ENCODE data around the gene LIPF. TPM values are rescaled to one million over a fixed set of nuclear protein-coding genes. Genes with fewer than 3 reads are reported as not detected.

The LIPF gene, protein sequence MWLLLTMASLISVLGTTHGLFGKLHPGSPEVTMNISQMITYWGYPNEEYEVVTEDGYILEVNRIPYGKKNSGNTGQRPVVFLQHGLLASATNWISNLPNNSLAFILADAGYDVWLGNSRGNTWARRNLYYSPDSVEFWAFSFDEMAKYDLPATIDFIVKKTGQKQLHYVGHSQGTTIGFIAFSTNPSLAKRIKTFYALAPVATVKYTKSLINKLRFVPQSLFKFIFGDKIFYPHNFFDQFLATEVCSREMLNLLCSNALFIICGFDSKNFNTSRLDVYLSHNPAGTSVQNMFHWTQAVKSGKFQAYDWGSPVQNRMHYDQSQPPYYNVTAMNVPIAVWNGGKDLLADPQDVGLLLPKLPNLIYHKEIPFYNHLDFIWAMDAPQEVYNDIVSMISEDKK
- total RNA-seq (not detected), polyA plus RNA-seq (ENCODE audit: insufficient read length in 2 of 2) (not detected)
- long read RNA-seq, donor 1 = 0 reads
- long read RNA-seq, donor 2, partial matches to known transcripts = 0 of 1 reads
- long read RNA-seq, donor 2, other reads (novel, unspliced or antisense) = 0 of 1 reads
- long read RNA-seq, donor 3 = 0 reads
- long read RNA-seq, donor 4 = 0 reads

DNA sequence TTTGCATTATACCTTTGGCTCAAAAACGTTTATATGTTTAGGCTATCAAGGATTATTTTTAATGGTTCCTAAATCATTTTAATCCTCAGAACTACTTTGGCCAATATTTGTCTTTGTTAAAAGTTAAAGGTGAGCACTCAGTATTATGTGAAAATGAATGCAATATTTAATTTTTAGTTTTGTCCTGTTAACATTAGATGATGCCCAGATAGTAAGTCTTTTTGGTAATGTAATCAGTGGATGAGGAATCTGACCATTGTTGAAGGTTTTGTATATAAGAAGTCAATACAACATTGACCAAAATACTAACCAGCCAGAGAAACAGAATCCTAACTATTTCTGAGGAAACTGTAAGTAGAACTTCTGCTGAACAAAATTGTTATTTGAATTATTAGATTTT, at the start of gene LIPF:
Gene LIPF, plus strand, starts transcription at position 301 of the 400 bp plus-strand sequence. CDS start 2,856 bp downstream, outside the sequence.
- Histone ChIP-seq H3K4me1 (ENCODE audit: control insufficient read depth, insufficient read depth, low read length) (no peaks in the 10 kb centered on the region), H3K27me3 (ENCODE audit: control insufficient read depth, insufficient read depth, low read length) (no peaks in the 10 kb centered on the region), H3K4me3 (ENCODE audit: low read depth, low read length) (no peak within 1 kb of the TSS), H3K36me3 (ENCODE audit: control insufficient read depth, insufficient read depth, low read length) (no peaks in the 10 kb centered on the region), H3K9me3 (ENCODE audit: control insufficient read depth, insufficient read depth, low read length) (no peaks in the 10 kb centered on the region), H3K27ac (ENCODE audit: low read depth, low read length) (no peak within 1 kb of the TSS)
- DNase-seq (ENCODE audit: low read depth in 4 of 6, low spot score in 6 of 6) = no peak
- WGBS (ENCODE audit: insufficient coverage) = no CpG with 5 or more reads among the region's 1 CpG

DNA sequence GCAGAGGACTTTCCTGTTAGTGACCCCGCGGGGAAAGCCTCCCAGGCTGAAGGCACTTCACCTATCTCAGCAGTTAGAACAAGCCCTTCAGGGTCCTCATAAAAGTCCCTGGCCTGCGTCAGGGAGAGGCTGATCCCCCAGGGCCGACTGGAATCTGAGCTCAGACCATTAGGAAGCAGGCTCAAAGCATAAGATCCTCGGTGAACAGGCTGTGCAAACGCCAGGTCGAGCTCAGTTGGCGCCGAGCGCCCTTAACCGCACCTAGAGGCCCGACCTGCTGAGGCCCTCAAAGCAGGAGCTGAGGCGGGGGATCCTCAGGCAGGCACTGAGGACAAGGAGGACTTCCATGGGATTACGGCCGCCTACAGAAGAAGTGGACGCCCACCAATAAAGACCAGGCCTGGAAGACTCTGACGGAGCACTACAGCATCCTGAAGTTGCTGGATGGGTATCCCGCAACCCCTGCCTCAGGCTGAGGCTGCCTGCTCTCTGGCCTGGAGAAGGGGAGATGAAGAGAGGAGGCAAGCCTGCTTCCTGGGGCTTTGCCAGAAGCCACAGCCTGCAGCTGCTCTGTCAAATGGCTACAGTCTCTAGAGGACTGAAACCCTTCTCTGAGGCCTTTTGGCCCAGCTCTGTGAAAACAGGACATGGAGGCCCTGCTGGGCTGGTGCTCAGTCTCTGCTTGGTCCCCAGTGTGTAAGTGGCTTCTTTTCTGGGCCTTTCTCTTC, 47.8 kb upstream of the LIPF start:
- Histone ChIP-seq H3K9me3 (ENCODE audit: control insufficient read depth, insufficient read depth, low read length) (peaks cover 1% of the 10 kb centered on the region), H3K4me1 (ENCODE audit: control insufficient read depth, insufficient read depth, low read length) (no peaks in the 10 kb centered on the region), H3K4me3 (ENCODE audit: low read depth, low read length) (no peak overlapping the region), H3K36me3 (ENCODE audit: control insufficient read depth, insufficient read depth, low read length) (no peaks in the 10 kb centered on the region), H3K27ac (ENCODE audit: low read depth, low read length) (no peak overlapping the region), H3K27me3 (ENCODE audit: control insufficient read depth, insufficient read depth, low read length) (no peaks in the 10 kb centered on the region)
- DNase-seq (ENCODE audit: low read depth in 4 of 6, low spot score in 6 of 6) = peak in 1 of 6 donors; percentile 4
- WGBS (ENCODE audit: insufficient coverage) = 89% methylated on average over 18 of the region's 18 CpGs

DNA sequence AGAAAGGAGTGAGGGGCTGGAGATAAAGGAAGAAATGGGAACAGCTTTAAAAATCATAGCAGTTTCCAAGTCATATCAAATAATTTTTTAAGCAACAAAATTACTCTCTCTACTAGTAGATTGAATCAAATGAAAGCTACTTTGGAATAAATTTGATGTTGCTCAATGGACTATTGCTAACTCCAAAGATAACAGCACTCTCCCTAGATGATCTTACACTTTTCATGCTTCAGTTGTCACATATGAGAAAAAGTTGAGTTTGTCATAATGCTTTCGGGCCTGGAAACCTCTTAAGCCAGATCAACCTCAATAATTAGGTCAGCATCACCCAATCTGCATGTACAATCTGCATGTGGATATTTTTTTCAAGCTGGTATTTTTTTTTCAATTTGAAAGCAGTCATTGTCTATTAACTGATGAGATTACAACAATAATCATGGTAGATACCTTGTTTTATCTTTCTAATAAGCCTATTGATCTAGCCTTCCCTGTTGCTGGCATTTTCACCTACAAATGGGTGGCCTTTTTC, 46.4 kb upstream of the LIPF start:
- no peaks in the 10 kb centered on the region for H3K4me1 ChIP-seq (ENCODE audit: control insufficient read depth, insufficient read depth, low read length)
- H3K27me3 ChIP-seq (ENCODE audit: control insufficient read depth, insufficient read depth, low read length) = no peaks in the 10 kb centered on the region
- H3K4me3 ChIP-seq (ENCODE audit: low read depth, low read length) = no peak overlapping the region
- peaks cover 1% of the 10 kb centered on the region for H3K9me3 ChIP-seq (ENCODE audit: control insufficient read depth, insufficient read depth, low read length)
- H3K27ac ChIP-seq (ENCODE audit: low read depth, low read length) = no peak overlapping the region
- DNase-seq (ENCODE audit: low read depth in 4 of 6, low spot score in 6 of 6) = no peak
- no peaks in the 10 kb centered on the region for H3K36me3 ChIP-seq (ENCODE audit: control insufficient read depth, insufficient read depth, low read length)
- no CpG with 5 or more reads among the region's 1 CpG for WGBS (ENCODE audit: insufficient coverage)

DNA sequence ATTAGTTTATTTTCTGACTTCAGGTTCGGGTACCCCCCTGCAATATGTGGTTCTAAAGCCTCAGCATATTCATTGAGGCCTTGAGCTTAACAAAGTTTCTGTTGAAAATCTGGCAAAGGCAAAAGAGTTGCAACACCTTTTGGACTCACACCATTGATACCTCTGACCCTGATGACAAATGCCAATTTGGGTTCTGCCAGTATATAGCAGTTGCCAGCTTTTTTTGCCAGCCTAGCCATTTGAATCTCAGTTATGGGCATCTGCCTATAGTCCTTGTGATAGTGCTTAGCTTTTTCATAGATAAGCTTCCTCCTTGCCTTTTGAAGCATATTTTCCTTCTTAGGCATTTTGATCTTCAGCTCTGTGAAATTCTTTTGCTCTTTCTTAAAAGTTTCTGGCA, 45.7 kb upstream of the LIPF start:
- H3K36me3 ChIP-seq (ENCODE audit: control insufficient read depth, insufficient read depth, low read length) = no peaks in the 10 kb centered on the region
- no peaks in the 10 kb centered on the region for H3K27me3 ChIP-seq (ENCODE audit: control insufficient read depth, insufficient read depth, low read length)
- H3K4me1 ChIP-seq (ENCODE audit: control insufficient read depth, insufficient read depth, low read length) = no peaks in the 10 kb centered on the region
- no peak overlapping the region for H3K27ac ChIP-seq (ENCODE audit: low read depth, low read length)
- H3K4me3 ChIP-seq (ENCODE audit: low read depth, low read length) = no peak overlapping the region
- WGBS (ENCODE audit: insufficient coverage) = 71% methylated on average over 1 of the region's 1 CpG
- H3K9me3 ChIP-seq (ENCODE audit: control insufficient read depth, insufficient read depth, low read length) = peaks cover 1% of the 10 kb centered on the region
- no peak for DNase-seq (ENCODE audit: low read depth in 4 of 6, low spot score in 6 of 6)

DNA sequence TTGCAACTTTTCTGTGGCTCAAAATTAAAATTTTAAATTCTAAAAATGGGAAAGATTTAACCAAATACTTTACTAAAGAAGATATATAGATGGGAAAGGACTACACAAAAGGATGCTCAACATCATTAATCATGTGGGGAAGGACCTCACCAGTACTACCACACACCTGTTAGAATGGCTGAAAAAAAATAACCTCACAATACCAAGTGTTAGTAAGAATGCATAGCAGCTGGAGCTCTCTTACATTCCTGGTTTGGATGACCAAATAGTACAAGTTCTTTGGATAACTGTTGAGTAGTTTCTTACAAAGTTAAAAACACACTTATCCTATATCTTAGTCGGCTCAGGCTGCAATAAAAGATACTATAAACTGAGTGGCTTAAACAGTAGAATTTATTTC, 43.8 kb upstream of the LIPF start:
- Histone ChIP-seq H3K27ac (ENCODE audit: low read depth, low read length) (no peak overlapping the region), H3K36me3 (ENCODE audit: control insufficient read depth, insufficient read depth, low read length) (no peaks in the 10 kb centered on the region), H3K4me1 (ENCODE audit: control insufficient read depth, insufficient read depth, low read length) (no peaks in the 10 kb centered on the region), H3K27me3 (ENCODE audit: control insufficient read depth, insufficient read depth, low read length) (no peaks in the 10 kb centered on the region), H3K4me3 (ENCODE audit: low read depth, low read length) (no peak overlapping the region), H3K9me3 (ENCODE audit: control insufficient read depth, insufficient read depth, low read length) (peaks cover 1% of the 10 kb centered on the region)
- DNase-seq (ENCODE audit: low read depth in 4 of 6, low spot score in 6 of 6) = no peak
- no CpG with 5 or more reads among the region's 1 CpG for WGBS (ENCODE audit: insufficient coverage)

DNA sequence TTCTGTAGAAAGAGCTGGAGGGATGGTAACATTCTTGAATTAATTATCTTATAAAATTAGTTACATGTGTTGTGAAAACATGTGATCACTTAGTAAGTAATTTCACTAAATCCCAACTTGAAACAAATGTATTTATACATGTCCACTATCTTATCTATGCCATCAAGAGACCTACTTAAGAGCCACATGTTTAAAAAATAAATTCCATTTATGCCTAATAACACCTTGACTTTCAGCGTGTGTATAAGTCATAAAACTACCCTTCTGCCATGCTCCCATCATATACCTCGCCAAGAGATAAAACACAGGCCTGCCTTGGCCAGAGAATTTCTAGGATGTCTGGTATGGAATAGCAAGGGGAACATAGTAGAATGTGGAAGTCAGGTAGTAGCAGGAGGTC, 40.4 kb upstream of the LIPF start:
- no peak overlapping the region for H3K27ac ChIP-seq (ENCODE audit: low read depth, low read length)
- DNase-seq (ENCODE audit: low read depth in 4 of 6, low spot score in 6 of 6) = no peak
- no peaks in the 10 kb centered on the region for H3K36me3 ChIP-seq (ENCODE audit: control insufficient read depth, insufficient read depth, low read length)
- H3K4me1 ChIP-seq (ENCODE audit: control insufficient read depth, insufficient read depth, low read length) = no peaks in the 10 kb centered on the region
- 100% methylated on average over 1 of the region's 2 CpGs for WGBS (ENCODE audit: insufficient coverage)
- no peak overlapping the region for H3K4me3 ChIP-seq (ENCODE audit: low read depth, low read length)
- H3K27me3 ChIP-seq (ENCODE audit: control insufficient read depth, insufficient read depth, low read length) = no peaks in the 10 kb centered on the region
- no peaks in the 10 kb centered on the region for H3K9me3 ChIP-seq (ENCODE audit: control insufficient read depth, insufficient read depth, low read length)

DNA sequence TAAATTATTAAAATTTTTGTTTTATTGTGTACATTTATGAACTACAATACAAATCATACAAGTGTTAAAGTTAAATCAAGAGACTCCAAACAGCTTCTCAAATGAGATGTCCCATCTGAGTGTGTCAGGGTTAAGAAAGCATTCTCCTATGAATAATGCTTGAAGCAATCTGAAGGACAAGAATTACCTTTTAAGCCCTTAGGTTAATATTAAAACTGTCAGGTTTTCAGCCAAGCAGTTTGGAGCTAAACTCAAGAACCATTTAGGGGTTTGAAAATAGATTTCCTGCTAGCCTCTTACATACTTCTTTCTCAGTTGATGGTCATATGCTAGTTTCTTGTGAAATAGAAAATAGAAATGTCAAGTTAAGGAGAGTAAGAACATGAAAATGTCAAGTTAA, 39.4 kb upstream of the LIPF start:
- Histone ChIP-seq H3K4me1 (ENCODE audit: control insufficient read depth, insufficient read depth, low read length) (no peaks in the 10 kb centered on the region), H3K27ac (ENCODE audit: low read depth, low read length) (no peak overlapping the region), H3K36me3 (ENCODE audit: control insufficient read depth, insufficient read depth, low read length) (no peaks in the 10 kb centered on the region)

DNA sequence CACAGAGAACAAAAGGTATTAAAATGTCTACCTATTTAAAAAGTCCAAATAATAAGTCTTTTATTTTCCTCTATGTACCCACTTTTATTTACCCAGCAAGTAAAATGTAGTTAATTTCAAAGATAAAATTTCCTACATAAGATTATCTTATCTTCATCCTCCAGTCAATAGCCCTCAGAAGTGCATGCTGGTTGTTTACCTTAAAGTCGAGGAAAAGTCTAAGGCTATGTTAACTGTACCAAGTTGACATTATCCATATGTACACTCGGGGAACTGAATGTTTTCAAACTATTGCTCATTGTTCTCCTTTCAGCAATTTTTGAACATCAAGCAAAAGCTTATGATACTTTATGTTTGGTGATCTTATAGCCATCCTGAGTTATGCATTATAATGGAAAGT, 24.1 kb upstream of the LIPF start:
- no peak overlapping the region for H3K4me3 ChIP-seq (ENCODE audit: low read depth, low read length)
- no CpG with 5 or more reads among the region's 2 CpGs for WGBS (ENCODE audit: insufficient coverage)
- no peaks in the 10 kb centered on the region for H3K27me3 ChIP-seq (ENCODE audit: control insufficient read depth, insufficient read depth, low read length)
- no peaks in the 10 kb centered on the region for H3K36me3 ChIP-seq (ENCODE audit: control insufficient read depth, insufficient read depth, low read length)
- no peak overlapping the region for H3K27ac ChIP-seq (ENCODE audit: low read depth, low read length)
- no peak for DNase-seq (ENCODE audit: low read depth in 4 of 6, low spot score in 6 of 6)
- no peaks in the 10 kb centered on the region for H3K4me1 ChIP-seq (ENCODE audit: control insufficient read depth, insufficient read depth, low read length)
- H3K9me3 ChIP-seq (ENCODE audit: control insufficient read depth, insufficient read depth, low read length) = no peaks in the 10 kb centered on the region

More for the DNA sequence above, 39.4 kb upstream of the LIPF start:
- no peak overlapping the region for H3K4me3 ChIP-seq (ENCODE audit: low read depth, low read length)
- no peaks in the 10 kb centered on the region for H3K9me3 ChIP-seq (ENCODE audit: control insufficient read depth, insufficient read depth, low read length)
- peak in 1 of 6 donors; percentile 22 for DNase-seq (ENCODE audit: low read depth in 4 of 6, low spot score in 6 of 6)
- no peaks in the 10 kb centered on the region for H3K27me3 ChIP-seq (ENCODE audit: control insufficient read depth, insufficient read depth, low read length)

DNA sequence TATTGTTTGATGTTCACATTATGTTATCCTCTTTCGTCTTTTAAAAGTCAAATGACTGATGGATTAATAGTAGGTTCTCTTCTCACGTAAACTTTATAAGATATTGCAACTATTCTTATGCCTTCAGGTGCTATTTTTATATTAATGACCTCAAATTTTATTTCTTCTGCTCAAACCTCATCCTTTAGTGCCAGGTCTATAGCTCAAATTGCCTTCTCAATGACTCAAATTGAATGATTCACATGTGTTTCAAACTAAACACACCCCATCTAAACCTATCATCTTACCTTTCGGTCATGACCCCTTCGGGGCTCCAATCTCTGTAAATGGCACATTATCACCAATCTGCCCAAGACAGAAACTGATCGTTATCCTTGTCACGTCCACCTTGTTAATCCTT, 22.0 kb upstream of the LIPF start:
- WGBS (ENCODE audit: insufficient coverage) = 95% methylated on average over 4 of the region's 6 CpGs
- Histone ChIP-seq H3K27ac (ENCODE audit: low read depth, low read length) (no peak overlapping the region), H3K4me3 (ENCODE audit: low read depth, low read length) (no peak overlapping the region), H3K9me3 (ENCODE audit: control insufficient read depth, insufficient read depth, low read length) (no peaks in the 10 kb centered on the region), H3K36me3 (ENCODE audit: control insufficient read depth, insufficient read depth, low read length) (no peaks in the 10 kb centered on the region), H3K27me3 (ENCODE audit: control insufficient read depth, insufficient read depth, low read length) (no peaks in the 10 kb centered on the region), H3K4me1 (ENCODE audit: control insufficient read depth, insufficient read depth, low read length) (no peaks in the 10 kb centered on the region)
- no peak for DNase-seq (ENCODE audit: low read depth in 4 of 6, low spot score in 6 of 6)

Measured in spinal cord (tissue), 10 donors.